NCI-H187 (cell line): ENCODE data around the gene NUDT16.

Experiments used
- DNase-seq, 2 experiments: peaks; one replicate each; lab custom pipeline; 2025; lab: John Stamatoyannopoulos, UW

NUDT16 gene

GRCh38 chr3:131386429-131387165 is 5.0 kb downstream of the NUDT16 start:
- DNase-seq, result no peak

- no peak for DNase-seq
Observed at GRCh38 chr3:131387796-131388489, 6.4 kb downstream of the NUDT16 start.

- DNase-seq, result no peak
Observed at GRCh38 chr3:131388490-131388799, 6.9 kb downstream of the NUDT16 start.

DNA sequence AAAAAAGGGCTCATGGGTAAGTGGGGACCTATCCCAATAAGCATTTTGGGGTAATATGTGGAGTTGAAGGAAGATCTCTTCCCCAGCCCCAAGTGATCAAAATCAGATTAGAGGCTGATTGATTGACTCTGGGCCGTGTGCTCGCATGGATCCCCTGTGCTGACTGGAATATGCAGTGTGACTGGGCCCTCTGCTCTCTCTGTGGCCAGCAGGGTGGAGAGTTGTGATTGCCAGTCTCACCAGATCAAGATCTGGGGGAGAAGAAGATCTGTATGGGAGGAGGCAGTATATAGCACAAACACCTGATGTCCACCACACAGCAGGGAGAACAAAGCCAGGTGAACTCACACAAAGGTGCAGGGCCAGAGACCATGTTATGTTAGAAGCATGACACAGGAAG is 8.8 kb downstream of the NUDT16 start:
- no peak for DNase-seq

DNA sequence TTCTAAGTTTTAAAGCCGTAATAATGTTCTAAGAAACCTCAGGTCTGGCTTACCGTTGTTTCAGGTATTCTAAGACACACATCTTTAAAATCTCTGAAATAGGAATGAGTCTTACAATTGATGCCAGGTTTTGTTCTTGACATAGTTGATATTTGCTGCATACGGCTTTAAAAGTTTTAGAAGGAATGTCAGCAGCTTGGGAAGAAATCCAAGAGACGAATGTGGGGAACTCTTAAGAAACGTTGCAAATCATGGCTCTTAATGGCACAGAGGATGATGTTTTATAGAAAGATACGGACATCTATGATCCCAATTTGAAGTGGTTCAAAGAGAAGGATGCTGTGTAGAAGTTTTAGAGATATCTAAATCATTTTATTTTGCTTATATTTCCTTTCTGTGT is 11.5 kb downstream of the NUDT16 start:
- no peak for DNase-seq

- no peak for DNase-seq
Observed at GRCh38 chr3:131393868-131394267, 12.3 kb downstream of the NUDT16 start.

GRCh38 chr3:131394400-131394799 is 12.8 kb downstream of the NUDT16 start:
- DNase-seq, result no peak

- DNase-seq, result no peak
Observed at GRCh38 chr3:131396170-131396569, 14.6 kb downstream of the NUDT16 start.

DNA sequence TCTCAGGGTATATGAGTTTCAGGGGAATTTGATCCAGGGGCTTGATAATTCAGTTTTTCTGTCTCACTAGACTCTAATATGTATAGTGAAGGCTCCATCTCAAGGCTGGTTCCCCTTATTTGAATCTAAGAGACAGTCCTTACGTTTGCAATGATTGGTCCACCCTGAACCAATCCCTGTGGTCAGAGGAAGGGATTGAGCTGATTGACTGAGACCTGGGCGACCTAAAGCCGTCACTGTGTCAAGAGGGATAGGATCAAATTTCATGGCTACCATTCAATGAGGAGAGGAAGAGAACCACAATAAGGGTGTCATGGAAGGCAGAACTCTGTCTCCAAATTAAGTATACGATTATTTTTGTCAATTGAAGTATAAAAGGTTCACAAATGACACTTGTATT is 16.3 kb downstream of the NUDT16 start:
- DNase-seq, result no peak

DNA sequence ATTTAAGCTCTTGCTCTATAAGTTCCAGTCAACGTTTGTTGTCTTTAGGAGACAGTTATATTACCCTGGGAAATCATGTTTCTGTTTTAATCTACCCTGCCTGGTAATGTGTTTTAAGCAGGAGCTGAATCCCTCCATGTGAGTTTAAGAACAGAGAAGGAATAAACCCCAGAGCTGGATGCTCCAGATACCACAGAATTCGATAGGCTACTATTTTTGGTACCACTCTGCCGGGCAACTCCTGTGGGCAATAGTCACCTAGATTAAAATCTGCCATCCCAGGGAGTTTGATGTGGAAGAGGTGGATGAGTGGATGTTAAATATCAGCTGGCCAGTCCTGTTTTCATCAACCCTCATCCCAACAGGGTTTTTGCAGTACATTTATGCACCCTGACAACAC is 20.4 kb downstream of the NUDT16 start:
- DNase-seq, result no peak

DNA sequence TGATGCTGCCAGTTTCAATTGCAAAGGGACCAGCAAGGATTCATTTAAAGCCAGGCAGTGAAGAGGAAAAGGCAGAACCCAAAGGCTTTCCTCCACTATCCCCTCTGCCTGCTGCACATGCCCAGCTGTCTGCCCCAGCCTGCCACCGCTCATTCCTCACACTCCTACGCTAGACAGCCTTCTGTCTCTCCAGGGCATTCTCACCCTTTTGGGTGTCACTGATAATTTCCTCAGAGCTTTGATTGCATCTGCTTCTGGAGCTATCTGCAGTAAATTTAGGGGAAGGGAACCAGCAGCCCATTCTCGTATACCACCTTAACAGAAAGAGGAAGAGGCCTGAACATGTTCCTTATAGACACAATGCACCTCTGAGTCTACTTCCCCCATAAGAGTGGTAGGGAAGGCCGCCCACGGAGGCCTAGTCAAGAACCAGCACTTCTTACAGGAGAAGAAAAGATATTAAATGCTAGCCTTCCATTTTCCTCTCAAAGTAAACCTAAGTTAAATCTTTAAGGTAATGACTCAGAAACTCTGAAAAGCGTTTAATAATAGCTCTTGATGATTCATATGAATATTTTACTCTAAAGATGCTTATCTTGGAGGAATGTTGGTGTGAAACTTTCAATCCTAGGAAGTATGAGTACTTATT is 20.9 kb downstream of the NUDT16 start:
- no peak for DNase-seq

DNA sequence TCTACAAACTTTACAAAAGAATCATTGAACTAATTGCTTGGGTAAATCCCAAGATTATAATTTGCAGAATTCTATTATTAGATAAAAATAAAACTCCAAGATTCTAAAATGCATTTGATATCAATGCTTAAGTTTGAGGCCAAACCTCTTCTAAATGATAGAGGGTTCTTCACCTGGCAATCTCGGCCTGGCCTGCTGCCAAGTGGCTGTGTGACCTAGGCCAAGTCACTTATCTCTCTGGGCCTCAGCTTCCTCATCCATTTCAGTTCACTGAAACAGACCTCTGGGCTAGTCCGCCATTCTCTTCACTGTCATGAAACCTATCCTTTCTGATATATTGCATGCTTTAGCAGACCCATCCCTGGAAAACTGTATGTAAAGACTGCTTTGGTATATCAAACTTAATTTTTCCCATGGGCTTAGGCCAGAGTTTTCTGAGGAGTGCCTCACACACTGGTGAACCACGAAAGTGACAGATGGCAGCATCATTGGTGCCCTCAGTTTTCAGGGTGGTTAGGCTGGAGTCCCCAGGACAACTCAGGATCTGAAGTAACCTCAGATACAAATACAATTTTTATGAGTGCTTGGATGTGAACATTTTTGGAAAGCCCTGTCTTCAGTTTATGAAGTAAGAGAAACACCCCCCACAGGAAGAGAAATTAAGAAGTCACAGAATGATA is 21.8 kb downstream of the NUDT16 start:
- no peak for DNase-seq

GRCh38 chr3:131405411-131405810 is 23.8 kb downstream of the NUDT16 start:
- no peak for DNase-seq

GRCh38 chr3:131406274-131406673 is 24.7 kb downstream of the NUDT16 start:
- no peak for DNase-seq

- DNase-seq, result no peak
Observed at GRCh38 chr3:131417751-131418150, 36.2 kb downstream of the NUDT16 start.

GRCh38 chr3:131421301-131421700 is 39.7 kb downstream of the NUDT16 start:
- no peak for DNase-seq

- no peak for DNase-seq
Observed at GRCh38 chr3:131421957-131422498, 40.5 kb downstream of the NUDT16 start.

DNA sequence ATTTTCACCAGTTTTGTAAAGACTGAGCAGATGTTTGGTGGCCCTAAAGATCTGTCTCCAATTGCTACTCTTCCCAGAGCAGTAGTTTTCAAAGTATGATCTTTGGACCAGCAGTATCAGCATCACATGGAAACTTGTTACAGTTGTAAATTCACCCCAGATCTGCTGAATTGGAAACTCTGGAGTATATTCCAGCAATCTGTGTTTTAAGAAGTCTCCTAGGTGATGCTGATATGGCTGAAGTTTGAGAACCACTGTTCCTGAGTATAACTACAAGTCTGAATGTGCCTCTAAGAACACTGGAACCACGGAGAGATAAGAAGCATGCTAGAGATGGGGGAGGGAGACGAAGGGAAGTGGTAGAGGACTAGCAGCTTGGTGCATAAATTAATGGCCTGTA is 45.7 kb downstream of the NUDT16 start:
- DNase-seq, result no peak

- DNase-seq, result no peak
Observed at GRCh38 chr3:131431754-131432153, 50.2 kb downstream of the NUDT16 start.

GRCh38 chr3:131432441-131432840 is 50.9 kb downstream of the NUDT16 start:
- no peak for DNase-seq

GRCh38 chr3:131435000-131435399 is 53.4 kb downstream of the NUDT16 start:
- DNase-seq, result no peak
